22Rv1 (cell line): ENCODE results near the gene ASB4.

Source experiments
- CTCF ChIP-seq: fragments of 450-650 bp; IDR thresholded peaks from 2 replicates; pipeline ENCODE4 v1.5.1; 2017; ENCODE audit warnings: mild to moderate bottlenecking
- ZFX ChIP-seq: fragments of 450-650 bp; IDR thresholded peaks from 2 replicates; pipeline ENCODE4 v1.6.1; 2017; ENCODE audit warnings: antibody characterized with exemption, borderline replicate concordance

GRCh38 chr7:95482424-95482823, 3.3 kb upstream of the ASB4 start:
- TF ChIP-seq CTCF (no peak), ZFX (no peak)
